Thoracic aorta (tissue), 2 donors: Measurements from ENCODE around the gene OLIG3. TPM values are rescaled to one million over a fixed set of nuclear protein-coding genes. Genes with fewer than 3 reads are reported as not detected.

Experiments
- ATAC-seq: fragments of 150-250 bp; one replicate; pipeline ENCODE4 v1.8.0; 2017; ENCODE audit warnings: low read depth; ENCODE audit not compliant: insufficient number of reproducible peaks, low FRiP score
- DNase-seq: peaks from one replicate; pipeline ENCODE4 v3.0.0-alpha.2; 2020; ENCODE audit warnings: low spot score
- H3K27ac ChIP-seq, 2 donors: fragments of 200-600 bp; sonication (generic); 1 replicate in 1 of 2; 2 replicates in 1 of 2; pipeline ENCODE4 v1.5.1; 2016; ENCODE audit warnings: mild to moderate bottlenecking in 2 of 2, moderate library complexity in 2 of 2
- H3K27me3 ChIP-seq: fragments of 200-600 bp; sonication (generic); replicated peaks from 2 replicates; pipeline ENCODE4 v1.6.0; 2016; ENCODE audit warnings: mild to moderate bottlenecking; ENCODE audit not compliant: insufficient read depth
- H3K36me3 ChIP-seq: fragments of 200-600 bp; sonication (generic); one replicate; pipeline ENCODE4 v1.5.1; 2016
- H3K4me1 ChIP-seq, 2 donors: fragments of 200-600 bp; sonication (generic); 1 replicate in 1 of 2; 2 replicates in 1 of 2; pipeline versions ENCODE4 v1.5.1 to v1.6.0; 2016; ENCODE audit warnings: low read depth in 2 of 2, mild to moderate bottlenecking in 1 of 2; ENCODE audit not compliant: control insufficient read depth in 1 of 2
- H3K4me3 ChIP-seq: fragments of 200-600 bp; sonication (generic); 2 replicates; pipeline ENCODE4 v1.5.1; 2016; ENCODE audit warnings: mild to moderate bottlenecking
- H3K9me3 ChIP-seq: fragments of 200-600 bp; sonication (generic); 2 replicates; pipeline ENCODE4 v1.5.1; 2016
- CTCF ChIP-seq: fragments of 200-600 bp; sonication (generic); IDR thresholded peaks from one replicate; pipeline ENCODE4 v1.5.1; 2019; ENCODE audit warnings: antibody characterized with exemption
- total RNA-seq, 2 donors: library from RNA; depleted of rRNA; stranded (reverse); fragments of >200 nt; gene quantifications; one replicate each; pipeline versions ENCODE4 v1.1.0 to v1.2.3, GENCODE V29; 2016

The OLIG3 gene
- total RNA-seq, 2 donors from 2014 or later = not detected

- H3K4me1 ChIP-seq = no peaks in the 10 kb centered on the region
- H3K4me3 ChIP-seq = no peak overlapping the region
- DNase-seq = no peak
- H3K27me3 ChIP-seq = no peaks in the 10 kb centered on the region
- ATAC-seq = no peak
- no peaks in the 10 kb centered on the region for H3K9me3 ChIP-seq
- H3K36me3 ChIP-seq = no peaks in the 10 kb centered on the region
- TF ChIP-seq CTCF = no peak
- H3K27ac ChIP-seq = no peak overlapping the region
These were observed 37.3 kb upstream of the OLIG3 start for GRCh38 chr6:137531376-137532092.

- no peak for TF ChIP-seq CTCF
- DNase-seq (no peak), ATAC-seq (no peak)
- no peaks in the 10 kb centered on the region for H3K36me3 ChIP-seq
- H3K27me3 ChIP-seq = no peaks in the 10 kb centered on the region
- H3K4me1 ChIP-seq = no peaks in the 10 kb centered on the region
- H3K9me3 ChIP-seq = no peaks in the 10 kb centered on the region
- H3K4me3 ChIP-seq = no peak overlapping the region
- H3K27ac ChIP-seq = no peak overlapping the region
These were observed 36.2 kb upstream of the OLIG3 start for GRCh38 chr6:137530404-137530803.

- Histone ChIP-seq H3K4me1 (no peaks in the 10 kb centered on the region), H3K9me3 (no peaks in the 10 kb centered on the region), H3K36me3 (no peaks in the 10 kb centered on the region), H3K4me3 (no peak overlapping the region), H3K27me3 (no peaks in the 10 kb centered on the region), H3K27ac (no peak overlapping the region)
- no peak for ATAC-seq
- TF ChIP-seq CTCF = no peak
- no peak for DNase-seq
These were observed 28.6 kb upstream of the OLIG3 start for GRCh38 chr6:137522831-137523230.

- DNase-seq = no peak
- H3K4me3 ChIP-seq = no peak overlapping the region
- ATAC-seq = no peak
- no peaks in the 10 kb centered on the region for H3K36me3 ChIP-seq
- H3K4me1 ChIP-seq = no peaks in the 10 kb centered on the region
- no peaks in the 10 kb centered on the region for H3K9me3 ChIP-seq
- no peaks in the 10 kb centered on the region for H3K27me3 ChIP-seq
- no peak overlapping the region for H3K27ac ChIP-seq
- no peak for TF ChIP-seq CTCF
These were observed 28.1 kb upstream of the OLIG3 start for GRCh38 chr6:137522198-137522798.

GRCh38 chr6:137520520-137520919 is 26.3 kb upstream of the OLIG3 start:
- Histone ChIP-seq H3K27ac (no peak overlapping the region), H3K4me3 (no peak overlapping the region), H3K9me3 (no peaks in the 10 kb centered on the region), H3K36me3 (no peaks in the 10 kb centered on the region), H3K4me1 (no peaks in the 10 kb centered on the region), H3K27me3 (peaks cover 8% of the 10 kb centered on the region)
- ATAC-seq (no peak), DNase-seq (no peak)
- no peak for TF ChIP-seq CTCF
